HG03457 (cell line): ENCODE data around the gene CEP63.
"Not testable (repeated sequence)": the region's sequence is repeated elsewhere in the genome, so short reads cannot be mapped to it uniquely, and the experiment has no call there.

Experiments used
- ATAC-seq: cut with Tn5 transposase; IDR thresholded peaks from one replicate; pipeline ENCODE4 v1.9.1; 2021; ENCODE audit warnings: moderate number of reproducible peaks; ENCODE audit not compliant: unreplicated experiment

The CEP63 gene

GRCh38 chr3:134567605-134568004 is 81.7 kb downstream of the CEP63 start:
- no peak for ATAC-seq

DNA sequence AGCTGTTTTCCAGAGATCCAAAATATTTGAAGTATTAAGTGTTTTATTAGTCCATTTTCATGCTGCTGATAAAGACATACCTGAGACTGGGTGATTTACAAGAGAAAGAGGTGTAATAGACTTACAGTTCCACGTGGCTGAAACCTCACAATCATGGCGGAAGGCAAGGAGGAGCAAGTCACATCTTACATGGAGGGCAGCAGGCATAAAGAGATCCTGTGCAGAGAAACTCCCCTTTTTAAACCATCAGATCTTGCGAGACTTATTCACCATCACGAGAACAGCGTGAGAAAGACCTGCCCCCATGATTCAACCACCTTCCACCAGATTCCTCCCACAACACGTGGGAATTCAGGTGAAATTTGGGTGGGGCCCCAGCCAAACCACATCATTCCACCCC is 82.9 kb downstream of the CEP63 start:
- no peak for ATAC-seq

GRCh38 chr3:134569899-134570298 is 84.0 kb downstream of the CEP63 start:
- ATAC-seq, result not testable (repeated sequence)

DNA sequence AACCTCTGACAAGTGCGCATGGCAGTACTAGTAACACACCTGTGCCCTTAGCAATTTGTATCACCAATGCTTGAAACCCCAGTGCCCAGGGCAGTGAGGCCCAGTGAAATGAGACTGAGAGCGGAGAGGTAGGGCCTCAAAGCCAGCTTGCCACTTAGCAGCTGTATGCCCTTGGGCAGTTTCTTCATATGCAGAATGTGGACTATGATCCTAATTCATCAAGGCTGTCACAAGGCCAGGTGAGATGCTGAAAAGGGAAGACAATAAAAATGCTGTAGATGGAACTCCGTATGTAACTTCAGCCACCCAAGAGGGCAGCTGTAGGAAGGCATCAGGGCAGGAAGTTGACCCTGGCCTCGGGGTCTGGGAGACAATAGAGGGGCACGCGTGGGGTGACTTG is 90.6 kb downstream of the CEP63 start:
- no peak for ATAC-seq

DNA sequence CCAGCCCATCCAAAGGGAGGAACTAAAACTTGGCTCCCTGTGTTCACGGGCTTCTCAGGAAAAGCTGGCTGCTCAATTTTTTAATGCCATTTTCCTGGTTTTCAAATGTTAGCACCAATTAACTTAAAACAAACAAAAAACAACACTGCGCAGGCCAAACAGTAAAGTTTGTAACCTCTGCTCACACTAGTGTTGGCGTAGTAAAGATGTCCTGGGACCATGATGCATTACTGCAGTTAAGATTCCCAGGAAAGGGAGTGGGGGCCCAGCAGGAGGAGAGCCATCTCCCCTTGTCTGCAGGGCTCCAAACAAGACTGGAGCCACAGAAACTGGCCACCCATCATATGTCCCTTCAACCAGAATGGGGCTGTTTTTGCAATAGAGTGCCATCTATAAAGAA is 91.0 kb downstream of the CEP63 start:
- ATAC-seq, result no peak

GRCh38 chr3:134579141-134579665 is 93.3 kb downstream of the CEP63 start:
- ATAC-seq, result no peak

- ATAC-seq, result no peak
Observed at GRCh38 chr3:134590766-134591165, 104.9 kb downstream of the CEP63 start.

- no peak for ATAC-seq
Observed at GRCh38 chr3:134592806-134593205, 106.9 kb downstream of the CEP63 start.

DNA sequence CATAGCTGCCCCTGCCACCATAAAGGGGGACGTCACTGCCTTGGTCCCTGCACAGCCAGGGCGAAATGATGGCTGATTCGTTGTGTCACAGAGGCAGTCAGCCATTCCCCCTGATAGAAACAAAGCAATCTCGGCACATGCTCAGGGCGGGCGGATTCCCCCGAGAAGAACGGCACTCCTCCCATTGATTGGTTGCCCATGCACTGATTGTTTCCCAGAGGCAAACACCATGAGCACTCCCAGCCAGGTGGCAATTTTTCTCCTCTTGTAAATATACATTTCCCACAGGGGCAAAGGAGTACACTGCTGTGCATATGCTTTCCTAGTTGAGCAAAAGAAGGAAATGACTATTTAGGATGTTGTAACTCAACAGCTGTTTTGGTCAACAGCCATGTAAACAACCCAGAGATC is 108.5 kb downstream of the CEP63 start:
- no peak for ATAC-seq

- ATAC-seq, result not testable (repeated sequence)
Observed at GRCh38 chr3:134594986-134595385, 109.1 kb downstream of the CEP63 start.

DNA sequence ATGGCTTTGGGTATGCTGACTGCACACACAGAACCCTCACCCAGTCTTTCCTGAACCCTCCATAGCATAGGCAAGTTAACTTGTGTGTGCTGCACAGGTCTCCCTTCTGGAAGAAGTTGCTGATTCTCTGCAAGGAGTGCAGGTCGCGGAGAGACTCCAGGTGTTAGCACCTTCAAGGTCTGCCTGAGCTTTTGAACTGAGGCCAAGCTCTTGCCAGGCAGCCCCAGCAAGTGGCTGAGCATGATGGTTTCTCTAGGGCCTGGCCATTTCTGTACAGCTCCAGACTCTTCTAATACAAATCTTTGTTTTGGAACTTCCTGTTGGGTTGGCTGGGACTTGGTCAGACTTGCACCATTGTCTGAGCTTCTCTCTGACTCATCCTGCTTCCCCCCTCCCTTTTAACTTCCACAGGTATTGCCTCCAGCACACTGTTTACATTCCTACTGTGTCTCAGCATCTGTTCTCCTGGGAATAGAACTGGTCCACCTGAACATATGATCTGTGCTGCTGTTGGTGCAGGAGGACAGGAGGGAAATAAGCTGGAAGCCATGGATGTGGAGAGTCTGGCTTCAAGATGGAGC is 111.6 kb downstream of the CEP63 start:
- no peak for ATAC-seq

DNA sequence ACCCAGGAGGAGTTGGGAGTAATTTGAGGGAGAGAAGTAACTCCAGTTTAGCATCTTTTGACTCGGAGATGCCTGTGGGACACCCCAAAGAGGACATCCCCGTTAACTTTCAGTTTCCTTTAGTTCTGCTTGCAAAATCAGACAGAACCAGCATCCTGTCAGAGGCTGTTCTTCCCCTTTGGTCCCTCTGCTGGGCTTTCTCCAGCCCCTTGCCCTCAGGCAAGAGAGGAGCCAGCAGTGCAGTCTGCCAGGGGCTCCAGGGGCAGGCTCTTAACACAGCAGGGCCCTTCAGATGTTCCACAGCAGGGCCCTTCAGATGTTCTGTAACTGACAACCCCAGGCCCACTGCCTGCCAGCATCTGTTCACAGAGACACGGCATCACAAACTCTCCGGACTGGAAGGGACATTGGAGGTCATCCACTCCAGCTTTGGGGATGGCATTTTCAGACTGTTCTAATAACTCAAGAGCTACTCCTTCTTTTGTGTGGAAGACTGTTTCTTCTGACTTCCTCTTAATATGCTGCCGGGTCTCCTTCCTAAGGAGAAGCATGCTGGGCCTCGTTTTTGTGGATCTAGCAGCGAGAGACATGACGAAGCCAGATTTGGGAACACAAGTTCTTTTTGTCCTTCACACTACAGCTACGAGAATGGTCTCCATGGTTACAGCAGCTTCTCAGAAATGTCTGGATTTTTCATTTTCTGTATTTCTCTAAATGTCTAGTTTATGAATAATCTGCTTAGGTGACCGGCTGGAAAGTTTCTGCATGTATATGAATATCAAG is 113.1 kb downstream of the CEP63 start:
- ATAC-seq, result no peak

DNA sequence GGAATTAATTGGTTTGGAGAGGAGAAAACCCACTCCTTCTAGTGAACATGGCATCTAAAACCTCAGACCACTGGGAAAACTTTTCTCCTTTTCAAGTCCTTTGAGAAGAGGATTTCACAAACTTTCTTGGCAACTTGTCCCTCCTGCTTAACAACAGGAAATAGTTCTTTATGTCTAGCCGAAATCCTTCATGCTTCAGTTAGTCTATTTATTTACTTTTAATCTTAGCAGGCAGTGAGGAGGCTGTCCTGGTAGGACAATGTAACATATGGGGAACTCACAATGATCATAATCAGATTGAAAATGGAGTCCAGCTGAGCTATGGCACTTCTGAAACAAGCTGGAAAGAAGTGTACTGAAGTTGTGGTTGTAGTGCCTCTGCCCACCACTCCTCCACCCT is 114.3 kb downstream of the CEP63 start:
- no peak for ATAC-seq

DNA sequence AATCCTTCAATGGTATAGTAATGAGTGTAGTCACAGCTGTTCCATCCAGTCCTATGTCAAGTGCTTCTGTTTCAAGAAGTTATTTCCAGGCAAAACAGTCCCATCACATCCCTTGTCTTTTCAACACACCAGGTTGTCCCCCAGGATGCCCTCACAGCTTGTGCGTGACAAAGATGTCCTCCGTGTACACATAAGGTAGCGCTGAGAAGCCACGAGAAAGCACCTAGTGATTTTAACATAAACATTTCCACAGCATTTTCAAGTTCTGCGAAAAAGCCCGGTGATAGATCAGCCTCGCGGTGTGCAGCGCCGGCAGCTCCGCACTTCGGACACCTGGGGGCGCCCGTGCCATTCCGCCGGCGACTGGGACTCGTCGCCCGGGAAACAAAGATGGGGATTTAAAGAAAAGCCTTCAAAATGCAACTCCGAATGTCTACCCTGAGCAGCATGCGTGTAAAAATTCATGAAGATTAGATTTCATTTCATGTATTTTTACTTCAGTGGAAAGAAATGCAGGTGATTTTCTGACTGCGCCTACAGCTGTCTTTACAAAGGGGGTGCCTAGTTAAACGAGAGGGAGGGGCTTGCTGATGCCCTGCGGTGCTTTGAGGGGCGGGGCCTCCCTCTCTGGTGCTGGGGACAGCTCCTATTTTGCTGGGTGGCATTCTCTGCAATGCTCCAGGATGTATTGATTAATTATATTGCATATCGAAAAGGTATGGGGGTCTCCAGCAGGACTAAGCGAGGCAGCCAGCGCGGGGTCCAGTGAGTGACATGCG is 115.0 kb downstream of the CEP63 start:
- ATAC-seq, result no peak

- no peak for ATAC-seq
Observed at GRCh38 chr3:134601539-134602439, 115.9 kb downstream of the CEP63 start.

- no peak for ATAC-seq
Observed at GRCh38 chr3:134602440-134602814, 116.6 kb downstream of the CEP63 start.

GRCh38 chr3:134603480-134603879 is 117.6 kb downstream of the CEP63 start:
- no peak for ATAC-seq

DNA sequence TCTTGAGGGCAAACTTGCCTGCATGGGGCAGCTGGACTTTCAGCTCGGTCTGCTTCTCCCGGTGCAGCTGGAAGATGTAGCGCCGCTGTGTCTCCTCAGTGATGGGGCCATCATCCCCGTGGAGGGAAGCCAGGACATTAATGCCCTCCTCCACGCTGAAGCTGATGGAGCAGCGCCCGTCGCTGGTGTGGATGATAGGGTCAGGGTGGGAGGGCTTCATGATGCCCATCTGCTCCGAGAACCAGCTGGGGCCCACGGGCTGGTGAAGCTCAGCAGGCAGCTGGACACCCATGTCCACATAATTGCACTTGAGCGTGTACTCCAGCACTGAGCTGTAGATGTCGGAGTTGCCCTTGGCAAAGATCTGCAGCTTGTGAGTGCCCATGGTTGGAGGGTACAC is 118.1 kb downstream of the CEP63 start:
- no peak for ATAC-seq

DNA sequence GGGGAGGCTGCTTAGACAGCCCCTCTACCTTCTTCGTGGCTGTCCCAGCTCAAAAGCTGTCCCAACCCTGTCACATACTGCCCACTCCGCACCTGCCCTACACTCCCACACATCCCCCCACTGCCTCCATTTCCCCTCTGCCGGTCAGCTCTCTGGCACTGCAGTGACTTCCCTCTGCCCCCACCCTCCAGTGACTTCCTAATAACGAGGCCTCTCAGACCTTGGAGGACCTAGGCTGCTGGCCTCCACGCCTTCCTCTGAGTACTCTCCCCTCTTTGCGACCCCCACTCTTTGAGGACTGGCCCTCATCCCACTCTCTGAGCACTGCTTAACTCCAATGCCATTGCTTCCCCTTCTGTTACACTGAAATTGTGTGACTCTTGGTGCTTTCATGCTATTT is 119.7 kb downstream of the CEP63 start:
- ATAC-seq, result no peak
